DND-41 (cell line): ENCODE data around the gene PLGRKT.
"Not testable (repeated sequence)": the region's sequence is repeated elsewhere in the genome, so short reads cannot be mapped to it uniquely, and the experiment has no call there.

Source experiments
- CTCF ChIP-seq: IDR thresholded peaks from 2 replicates; pipeline ENCODE4 v1.5.1; 2012; ENCODE audit warnings: borderline replicate concordance, low read length, moderate library complexity, mild to moderate bottlenecking; ENCODE audit not compliant: poor library complexity, severe bottlenecking; ENCODE audit errors: extremely low read depth
- EZH2 ChIP-seq: IDR thresholded peaks from 3 replicates; pipeline ENCODE4 v1.6.1; 2012; ENCODE audit warnings: borderline replicate concordance, low read depth, mild to moderate bottlenecking, moderate library complexity, low read length, inconsistent platforms; ENCODE audit not compliant: severe bottlenecking

- TF ChIP-seq CTCF, EZH2: not testable (repeated sequence)
These were observed 43.7 kb downstream of the PLGRKT start for GRCh38 chr9:5393976-5394375.
